CD14-positive monocyte (primary cell): ENCODE data around the gene IFIT3. TPM values are rescaled to one million over a fixed set of nuclear protein-coding genes. Genes with fewer than 3 reads are reported as not detected.

Experiments used
- DNase-seq, 3 donors: peaks; one replicate each; pipeline ENCODE4 v3.0.0-alpha.2; 2011 to 2022
- H2AFZ ChIP-seq: 2 replicates; pipeline ENCODE4 v1.6.0; 2012; ENCODE audit warnings: mild to moderate bottlenecking, low read depth, low read length, inconsistent platforms; ENCODE audit not compliant: insufficient read depth, poor library complexity, severe bottlenecking
- H3K27ac ChIP-seq, 2 donors: 1 replicate in 1 of 2; 2 replicates in 1 of 2; pipeline ENCODE4 v1.5.1; 2012 to 2013; ENCODE audit warnings: low read length in 2 of 2, control low read depth in 1 of 2, inconsistent platforms in 1 of 2, low read depth in 1 of 2, mild to moderate bottlenecking in 1 of 2
- H3K27me3 ChIP-seq, 2 donors: one replicate each; pipeline versions ENCODE4 v1.6.0 to v1.6.1; 2011 to 2013; ENCODE audit warnings: low read length in 2 of 2; ENCODE audit not compliant: control insufficient read depth in 2 of 2, insufficient read depth in 2 of 2
- H3K36me3 ChIP-seq, 2 donors: replicated peaks in 1 of 2; 1 replicate in 1 of 2; 2 replicates in 1 of 2; pipeline versions ENCODE4 v1.5.1 to v1.6.1; 2012 to 2013; ENCODE audit warnings: low read length in 2 of 2, control low read depth in 1 of 2, inconsistent platforms in 1 of 2, mild to moderate bottlenecking in 1 of 2; ENCODE audit not compliant: insufficient read depth in 2 of 2, control insufficient read depth in 1 of 2
- H3K4me1 ChIP-seq, 2 donors: 1 replicate in 1 of 2; 2 replicates in 1 of 2; pipeline versions ENCODE4 v1.5.1 to v1.6.1; 2012 to 2013; ENCODE audit warnings: low read length in 2 of 2, control low read depth in 1 of 2, inconsistent platforms in 1 of 2, mild to moderate bottlenecking in 1 of 2, moderate library complexity in 1 of 2; ENCODE audit not compliant: insufficient read depth in 2 of 2, control insufficient read depth in 1 of 2
- H3K4me2 ChIP-seq: replicated peaks from 2 replicates; pipeline ENCODE3; 2012; ENCODE audit warnings: low read length, moderate library complexity, mild to moderate bottlenecking; ENCODE audit not compliant: poor library complexity, severe bottlenecking; ENCODE audit errors: extremely low read depth
- H3K4me3 ChIP-seq, 3 experiments: fragments of 200-600 bp in 1 of 3; sonication (generic) in 1 of 3; replicated peaks in 1 of 3; 1 replicate in 2 of 3; 2 replicates in 1 of 3; pipeline ENCODE4 v1.5.1; 2011 to 2013; ENCODE audit warnings: low read length in 3 of 3, mild to moderate bottlenecking in 3 of 3, control low read depth in 2 of 3, low read depth in 2 of 3, inconsistent platforms in 1 of 3, moderate library complexity in 1 of 3
- H3K79me2 ChIP-seq: 2 replicates; pipeline ENCODE4 v1.6.0; 2012; ENCODE audit warnings: mild to moderate bottlenecking, control low read depth, inconsistent platforms, low read length, moderate library complexity; ENCODE audit not compliant: insufficient read depth
- H3K9ac ChIP-seq: 2 replicates; pipeline ENCODE4 v1.6.0; 2017; ENCODE audit warnings: low read length, mild to moderate bottlenecking; ENCODE audit not compliant: insufficient read depth, poor library complexity, severe bottlenecking
- H3K9me3 ChIP-seq, 2 donors: replicated peaks in 1 of 2; 1 replicate in 1 of 2; 2 replicates in 1 of 2; pipeline versions ENCODE4 v1.5.1 to v1.6.1; 2012 to 2013; ENCODE audit warnings: low read length in 2 of 2, control low read depth in 1 of 2; ENCODE audit not compliant: control insufficient read depth in 1 of 2, insufficient read depth in 1 of 2
- H4K20me1 ChIP-seq: 2 replicates; pipeline ENCODE4 v1.6.0; 2012; ENCODE audit warnings: mild to moderate bottlenecking, low read length, control low read depth, moderate library complexity; ENCODE audit not compliant: insufficient read depth
- H3K27ac Mint-ChIP-seq, 7 donors: one replicate each; pipeline ENCODE4 v1.8.0; 2020; ENCODE audit warnings: mild to moderate bottlenecking in 7 of 7, mixed read lengths in 7 of 7, moderate library complexity in 6 of 7, inconsistent platforms in 2 of 7
- H3K27me3 Mint-ChIP-seq, 3 donors: one replicate each; pipeline ENCODE4 v1.8.0; 2021 to 2022; ENCODE audit warnings: low read depth in 3 of 3, mild to moderate bottlenecking in 3 of 3, mixed read lengths in 3 of 3, moderate library complexity in 3 of 3, inconsistent platforms in 1 of 3
- H3K36me3 Mint-ChIP-seq, 2 donors: one replicate each; pipeline ENCODE4 v1.8.0; 2020; ENCODE audit warnings: mixed read lengths in 2 of 2, inconsistent platforms in 1 of 2, mild to moderate bottlenecking in 1 of 2
- H3K4me1 Mint-ChIP-seq: one replicate; pipeline ENCODE4 v1.8.0; 2020; ENCODE audit warnings: mild to moderate bottlenecking, mixed read lengths
- H3K4me3 Mint-ChIP-seq, 2 donors: one replicate each; pipeline ENCODE4 v1.8.0; 2020; ENCODE audit warnings: mild to moderate bottlenecking in 2 of 2, mixed read lengths in 2 of 2, moderate library complexity in 1 of 2
- H3K9me3 Mint-ChIP-seq, 7 donors: one replicate each; pipeline ENCODE4 v1.8.0; 2020 to 2022; ENCODE audit warnings: mixed read lengths in 7 of 7, mild to moderate bottlenecking in 6 of 7, moderate library complexity in 6 of 7, inconsistent platforms in 2 of 7
- CTCF ChIP-seq: fragments of 200-600 bp; IDR thresholded peaks from one replicate; pipeline ENCODE4 v1.8.0; 2022; ENCODE audit warnings: antibody characterized with exemption, mild to moderate bottlenecking
- WGBS: methylation state at CpG from one replicate; pipeline ENCODE4 v1.1.5; 2013; ENCODE audit warnings: missing lambda C conversion rate; ENCODE audit not compliant: insufficient coverage; 5-methylcytosine and 5-hydroxymethylcytosine counted together
- intact Hi-C, 2 donors: fragments of 100-400 bp; cut with micrococcal nuclease; formaldehyde crosslinking; loops; one replicate each; pipeline versions ENCODE4 v1.15.0 to v1.15.1; 2023
- polyA plus RNA-seq, 3 donors: library from polyadenylated mRNA; depleted of rRNA in 1 of 3; unstranded in 2 of 3; stranded (reverse) in 1 of 3; fragments of 300-500 nt in 2 of 3; fragments of >200 nt in 1 of 3; fragmentation: Illumina TruSeq in 2 of 3; gene quantifications; 1 replicate in 2 of 3; 2 replicates in 1 of 3; pipeline ENCODE4 v1.2.3, GENCODE V29; 2012 to 2021

The IFIT3 gene
- polyA plus RNA-seq, 3 donors, result 13.8 to 38.0 (median 26.4) TPM

- Mint-ChIP-seq H3K9me3 (peaks cover 0 to 1% (median 0%) of the 10 kb centered on the region in 7 donors), H3K4me3 (no peak overlapping the region), H3K27ac (no peak overlapping the region), H3K4me1 (peaks cover 24% of the 10 kb centered on the region), H3K36me3 (peaks cover 33 to 38% of the 10 kb centered on the region in 2 donors), H3K27me3 (no peaks in the 10 kb centered on the region)
- Histone ChIP-seq H3K4me2 (no peak overlapping the region), H3K36me3 (peaks cover 37 to 44% of the 10 kb centered on the region in 2 donors), H2AFZ (no peak overlapping the region), H3K4me1 (peaks cover 11 to 12% of the 10 kb centered on the region in 2 donors), H3K27ac (no peak overlapping the region), H3K9ac (no peak overlapping the region), H3K27me3 (no peaks in the 10 kb centered on the region), H3K79me2 (no peaks in the 10 kb centered on the region), H3K9me3 (no peaks in the 10 kb centered on the region), H4K20me1 (peaks cover 38% of the 10 kb centered on the region), H3K4me3 (no peak overlapping the region)
- no CpG with 5 or more reads among the region's 3 CpGs for WGBS
- no peak for DNase-seq
- no peak for TF ChIP-seq CTCF
- intact Hi-C loops, result no loop called here
Measured at GRCh38 chr10:89341649-89342048, 13.9 kb downstream of the IFIT3 start.

GRCh38 chr10:89342206-89342958, 14.6 kb downstream of the IFIT3 start:
- no peaks in the 10 kb centered on the region for H3K9me3 ChIP-seq
- H3K4me1 ChIP-seq, result peaks cover 18 to 19% of the 10 kb centered on the region in 2 donors
- H4K20me1 ChIP-seq, result peaks cover 32% of the 10 kb centered on the region
- H3K36me3 Mint-ChIP-seq, result peaks cover 28 to 32% of the 10 kb centered on the region in 2 donors
- peaks cover 35 to 39% of the 10 kb centered on the region in 2 donors for H3K36me3 ChIP-seq
- intact Hi-C loops, result no loop called here
- no peak for TF ChIP-seq CTCF
- no peak overlapping the region for H3K9ac ChIP-seq
- H3K27me3 ChIP-seq, result no peaks in the 10 kb centered on the region
- no peak overlapping the region for H3K4me3 ChIP-seq
- no peaks in the 10 kb centered on the region for H3K27me3 Mint-ChIP-seq
- H3K27ac Mint-ChIP-seq, result no peak overlapping the region
- peaks cover 0 to 1% (median 0%) of the 10 kb centered on the region in 7 donors for H3K9me3 Mint-ChIP-seq
- no peak overlapping the region for H2AFZ ChIP-seq
- WGBS, result 73% methylated on average over 2 of the region's 3 CpGs
- no peak for DNase-seq
- no peak overlapping the region for H3K27ac ChIP-seq
- H3K4me2 ChIP-seq, result no peak overlapping the region
- H3K4me1 Mint-ChIP-seq, result peaks cover 27% of the 10 kb centered on the region
- no peak overlapping the region for H3K4me3 Mint-ChIP-seq
- H3K79me2 ChIP-seq, result no peaks in the 10 kb centered on the region
